Measurements from ENCODE around the gene F13B.
"Not testable (repeated sequence)": the region's sequence is repeated elsewhere in the genome, so short reads cannot be mapped to it uniquely, and the experiment has no call there.

Gene F13B

GRCh38 chr1:196991919-196992651 is 75.0 kb downstream of the F13B start:
- intact Hi-C loops (cut with DNase I); DNase-seq: not testable (repeated sequence)

Measured in head of caudate nucleus (tissue), 42 donors.